GM21619 (cell line): ENCODE results near the gene CCDC88C.
"Not testable (repeated sequence)": the region's sequence is repeated elsewhere in the genome, so short reads cannot be mapped to it uniquely, and the experiment has no call there.

Source experiments
- ATAC-seq: cut with Tn5 transposase; IDR thresholded peaks from one replicate; pipeline ENCODE4 v1.9.1; 2021; ENCODE audit not compliant: unreplicated experiment

The CCDC88C gene

DNA sequence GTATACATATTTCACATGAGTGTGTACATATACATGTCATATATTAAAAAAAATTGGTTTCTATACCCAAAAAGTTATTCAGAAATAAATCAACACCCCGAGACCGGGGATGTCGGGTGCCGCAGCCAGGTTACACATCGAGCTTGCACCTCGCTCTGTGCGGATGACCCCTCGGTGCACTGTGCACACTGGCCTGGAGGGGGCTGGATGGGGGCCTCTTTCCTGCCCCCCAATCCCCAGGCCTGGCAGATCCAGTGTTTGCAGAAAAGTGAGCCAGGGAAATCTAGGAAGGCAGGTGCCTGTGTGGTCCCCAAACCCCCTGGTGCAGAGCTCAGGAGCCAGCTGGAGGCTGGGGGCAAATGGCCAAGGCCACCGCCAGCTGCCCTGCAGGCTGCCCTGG lies 146.0 kb downstream of the CCDC88C start:
- ATAC-seq: no peak

DNA sequence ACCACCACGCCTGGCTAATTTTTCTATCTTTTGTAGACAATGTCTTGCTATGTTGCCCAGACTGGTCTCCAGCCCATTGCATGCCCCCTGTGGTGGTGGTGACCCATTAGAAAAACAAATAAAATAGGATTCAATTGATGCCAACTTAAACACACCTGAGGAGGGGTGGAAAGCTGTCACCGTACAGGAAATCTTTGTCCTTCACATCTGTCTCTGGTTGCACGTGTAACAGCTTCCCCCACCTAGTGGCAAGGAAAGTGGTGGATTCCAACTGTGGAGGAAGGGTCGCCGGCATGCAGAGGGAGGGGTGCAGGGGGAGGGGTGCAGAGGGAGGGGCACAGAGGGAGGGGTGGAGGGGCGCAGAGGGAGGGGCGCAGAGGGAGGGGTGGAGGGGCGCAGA lies 147.0 kb downstream of the CCDC88C start:
- ATAC-seq: no peak

DNA sequence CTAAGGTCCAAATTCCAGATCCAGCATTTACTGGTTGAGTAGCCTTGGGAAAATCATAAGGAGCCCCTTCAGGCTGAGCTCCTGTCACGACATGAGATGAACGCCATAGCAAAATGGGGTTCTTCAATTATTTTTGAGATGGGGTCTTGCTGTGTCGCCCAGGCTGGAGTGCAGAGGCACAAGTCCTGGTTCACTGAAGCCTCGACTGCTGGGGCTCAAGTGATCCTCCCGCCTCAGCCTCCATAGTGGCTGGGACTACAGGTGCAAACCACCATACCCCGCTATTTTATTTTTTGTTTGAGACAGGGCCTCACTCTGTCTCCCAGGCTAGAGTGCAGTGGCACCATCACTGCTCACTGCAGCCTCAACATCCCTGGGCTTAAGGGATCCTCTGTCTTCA lies 147.4 kb downstream of the CCDC88C start:
- no peak for ATAC-seq

DNA sequence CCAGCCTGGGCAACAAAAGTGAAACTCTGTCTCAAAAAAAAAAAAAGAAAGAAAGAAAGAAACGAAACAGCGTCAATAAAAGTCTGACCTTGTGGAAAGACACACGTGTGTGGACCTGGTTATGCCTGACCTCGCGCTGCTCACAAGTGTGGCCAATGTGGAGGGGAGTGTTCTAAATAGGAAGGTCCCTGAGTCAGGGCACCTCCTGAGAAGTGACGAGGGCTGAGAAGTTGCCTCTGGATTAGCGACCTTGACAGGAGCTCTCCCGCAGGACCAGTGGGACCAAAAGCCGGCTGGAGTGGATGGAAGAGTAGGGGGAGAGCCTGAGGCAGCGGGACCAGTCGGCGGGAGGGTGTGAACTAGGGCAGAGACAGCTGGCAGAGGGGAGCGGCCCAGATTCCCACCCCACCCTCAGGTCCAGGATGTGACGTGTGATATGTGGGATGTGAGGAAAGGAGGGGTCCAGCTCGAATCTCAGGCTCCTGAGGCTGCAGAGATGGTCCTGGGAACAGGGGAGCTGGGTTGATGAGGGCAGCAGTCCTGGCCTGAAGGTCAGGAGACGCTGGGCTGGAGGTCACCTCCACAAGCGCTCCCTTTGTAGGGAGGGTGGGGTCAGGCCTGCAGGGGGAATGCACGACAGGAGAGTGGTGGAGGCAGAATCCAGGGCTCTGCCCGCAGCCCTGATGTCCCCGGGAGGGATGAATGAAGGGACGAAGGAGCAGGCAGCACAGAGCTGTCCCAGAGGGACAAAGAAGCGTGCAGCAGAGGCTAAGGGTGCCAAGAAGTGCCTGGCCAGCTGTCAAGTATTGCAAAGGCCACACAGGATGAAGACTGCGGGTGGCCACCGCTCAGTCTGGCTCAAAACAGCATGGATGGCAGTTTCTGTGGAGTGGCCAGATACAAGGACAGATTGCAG lies 148.3 kb downstream of the CCDC88C start:
- no peak for ATAC-seq

DNA sequence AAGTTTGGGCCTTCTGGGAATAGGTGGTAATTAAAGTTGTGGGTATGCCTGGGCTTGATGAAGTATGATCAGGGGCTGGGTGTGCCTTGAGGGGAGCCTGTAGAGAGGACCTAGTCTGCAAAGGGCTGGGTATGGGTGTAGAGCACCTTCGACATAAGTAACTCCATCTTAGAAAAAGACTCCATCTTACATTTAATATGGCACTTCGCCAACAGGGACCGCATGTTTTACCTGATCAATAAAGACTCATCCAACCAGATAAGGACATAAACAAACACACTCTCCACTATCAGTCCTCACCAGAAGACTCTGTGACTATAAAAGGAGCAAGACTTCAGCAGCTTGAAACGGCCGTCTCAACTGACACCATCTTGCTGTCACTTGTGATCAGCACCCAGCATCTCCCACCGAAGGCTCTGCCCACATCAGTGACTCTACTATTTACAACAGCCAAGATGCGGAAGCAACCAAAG lies 149.6 kb downstream of the CCDC88C start:
- ATAC-seq: no peak

DNA sequence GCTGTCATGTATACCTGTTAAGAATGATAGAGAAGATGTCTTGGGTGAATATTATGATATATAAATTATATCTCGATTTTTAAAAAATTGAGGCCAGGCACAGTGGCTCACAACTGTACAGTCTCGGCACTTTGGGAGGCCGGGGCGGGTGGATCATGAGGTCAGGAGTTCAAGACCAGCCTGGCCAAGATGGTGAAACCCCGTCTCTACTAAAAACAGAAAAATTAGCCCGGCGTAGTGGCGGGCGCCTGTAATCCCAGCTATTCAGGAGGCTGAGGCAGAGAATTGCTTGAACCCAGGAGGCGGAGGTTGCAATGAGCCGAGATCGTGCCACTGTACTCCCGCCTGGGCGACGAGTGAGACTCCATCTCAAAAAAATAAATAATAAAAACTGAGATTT lies 151.3 kb downstream of the CCDC88C start:
- ATAC-seq: not testable (repeated sequence)

DNA sequence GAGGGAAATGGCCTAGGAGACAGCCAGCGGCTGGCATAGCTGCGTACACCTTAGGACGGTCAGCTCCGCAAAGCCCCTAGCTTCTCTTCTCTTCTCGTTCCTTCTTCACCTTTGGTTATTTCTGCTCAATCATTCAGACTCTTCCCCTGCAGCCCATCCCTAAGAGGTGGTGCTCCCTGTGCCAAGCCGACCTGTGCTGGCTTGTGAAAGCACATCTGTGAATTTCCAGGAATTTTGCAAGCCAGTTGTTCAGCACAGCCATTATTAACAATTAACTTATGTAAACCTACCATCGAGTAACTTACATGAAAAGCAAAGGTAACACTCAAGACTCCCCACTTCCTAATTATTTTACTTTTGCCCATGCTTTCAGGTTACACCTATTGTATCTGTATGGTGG lies 152.2 kb downstream of the CCDC88C start:
- ATAC-seq: no peak

DNA sequence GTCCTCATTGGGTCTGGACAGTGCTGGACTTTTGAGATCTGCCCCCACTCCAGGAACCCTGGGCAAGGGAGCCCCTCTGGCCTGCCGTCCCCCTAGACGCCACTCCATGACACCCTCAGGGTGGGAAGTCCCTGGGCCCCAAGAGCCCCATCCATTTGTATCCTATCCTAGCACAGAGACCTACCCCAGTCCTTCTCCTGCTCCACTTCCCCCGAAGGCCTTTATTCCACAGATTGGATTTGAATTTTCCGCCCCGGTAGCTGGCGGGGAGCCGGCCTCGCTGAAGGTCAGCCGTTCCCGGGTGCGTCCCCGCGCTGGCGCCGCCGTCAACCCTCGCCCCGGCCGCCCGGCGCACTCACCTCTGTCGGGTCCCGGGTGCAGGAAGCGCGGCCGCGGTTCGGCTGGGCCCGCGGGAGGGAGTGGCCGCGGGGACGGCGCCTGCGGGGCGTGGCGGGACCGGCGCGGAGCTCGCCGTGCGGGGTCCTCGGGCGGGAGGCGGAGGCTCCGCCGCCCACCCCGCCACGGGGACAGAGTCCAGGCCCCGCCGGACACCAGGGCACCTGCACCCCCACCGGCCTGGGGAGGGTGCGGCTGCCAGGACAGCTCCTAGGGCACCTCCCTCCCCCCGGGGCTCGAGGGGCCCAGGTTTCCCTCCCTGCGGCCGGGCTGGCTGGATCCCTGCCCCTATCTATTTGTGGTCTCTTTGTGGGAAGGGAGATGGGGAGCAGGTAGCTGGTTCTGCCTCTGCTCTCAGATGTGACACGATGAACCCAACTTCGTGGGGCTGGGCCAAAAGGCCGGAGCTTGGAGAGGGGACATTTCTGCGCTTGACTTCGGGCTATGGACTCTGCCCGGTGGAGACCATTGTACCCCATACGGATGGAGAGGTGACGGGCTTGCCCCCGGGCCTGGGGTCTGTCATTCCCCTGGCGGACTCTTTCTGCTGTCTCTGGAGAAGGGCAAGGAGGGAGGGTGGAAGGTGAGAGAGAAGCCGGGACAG lies 153.2 kb downstream of the CCDC88C start:
- ATAC-seq: no peak

DNA sequence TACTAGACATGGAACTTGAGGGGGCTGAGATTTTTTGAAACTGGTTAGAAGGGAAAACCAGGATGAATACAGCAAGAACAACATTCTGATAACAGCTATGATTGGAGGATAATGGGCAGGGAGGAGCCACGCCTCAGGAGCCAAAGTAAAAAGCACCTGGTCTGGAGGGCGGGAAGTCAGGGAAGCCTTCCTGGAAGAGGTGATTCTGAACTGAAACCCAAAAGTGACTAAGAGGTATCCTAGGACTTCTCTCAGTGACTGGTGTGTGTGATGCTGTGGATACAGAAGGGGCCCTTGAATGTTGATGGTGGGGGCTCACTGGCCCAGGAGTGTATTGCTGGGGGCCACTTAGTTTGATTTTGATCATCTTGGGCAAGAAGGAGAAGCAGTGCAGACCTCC lies 154.3 kb downstream of the CCDC88C start:
- ATAC-seq: no peak

DNA sequence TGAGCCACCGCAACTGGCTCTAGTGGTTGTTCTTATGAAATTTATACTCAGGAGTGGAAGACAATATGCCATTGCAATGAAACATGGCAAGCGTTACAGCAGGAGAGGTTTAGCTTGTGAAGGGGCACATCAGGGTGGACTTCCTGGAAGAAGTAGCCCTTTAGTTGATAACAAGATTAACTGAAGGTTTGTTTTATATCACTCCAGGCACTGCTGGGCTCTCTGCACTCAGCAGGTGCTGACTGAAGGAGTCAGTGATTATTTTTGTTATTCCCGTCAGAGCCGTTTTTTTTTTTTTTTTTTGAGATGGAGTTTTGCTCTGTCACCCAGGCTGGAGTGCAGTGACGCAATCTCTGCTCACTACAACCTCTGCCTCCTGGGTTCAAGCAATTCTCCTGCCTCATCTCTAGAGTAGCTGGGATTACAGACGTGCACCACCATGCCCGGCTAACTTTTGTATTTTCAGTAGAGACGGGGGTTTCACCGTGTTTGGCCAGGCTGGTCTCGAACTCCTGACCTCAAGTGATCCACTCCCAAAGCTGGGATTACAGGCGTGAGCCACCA lies 155.6 kb downstream of the CCDC88C start:
- no peak for ATAC-seq

DNA sequence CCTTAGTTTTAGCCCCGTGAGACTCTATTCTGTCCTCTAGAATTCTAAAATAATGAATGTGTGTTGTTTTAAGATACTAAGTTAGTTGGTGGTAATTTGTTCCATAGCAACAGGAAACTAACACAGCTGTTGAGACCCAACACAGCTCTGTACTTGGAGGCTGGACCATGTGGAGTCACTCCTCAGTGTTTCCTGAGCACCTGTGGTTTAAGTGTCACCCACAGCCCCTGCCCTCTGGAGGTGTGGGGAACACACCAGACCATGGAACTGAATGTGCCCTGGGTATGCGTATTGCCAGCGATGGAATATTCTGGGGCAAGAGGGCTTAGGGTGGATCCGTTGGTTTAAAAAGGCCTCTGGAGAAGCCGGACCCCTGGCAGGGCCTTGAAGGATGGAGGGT lies 156.5 kb downstream of the CCDC88C start:
- ATAC-seq: no peak

DNA sequence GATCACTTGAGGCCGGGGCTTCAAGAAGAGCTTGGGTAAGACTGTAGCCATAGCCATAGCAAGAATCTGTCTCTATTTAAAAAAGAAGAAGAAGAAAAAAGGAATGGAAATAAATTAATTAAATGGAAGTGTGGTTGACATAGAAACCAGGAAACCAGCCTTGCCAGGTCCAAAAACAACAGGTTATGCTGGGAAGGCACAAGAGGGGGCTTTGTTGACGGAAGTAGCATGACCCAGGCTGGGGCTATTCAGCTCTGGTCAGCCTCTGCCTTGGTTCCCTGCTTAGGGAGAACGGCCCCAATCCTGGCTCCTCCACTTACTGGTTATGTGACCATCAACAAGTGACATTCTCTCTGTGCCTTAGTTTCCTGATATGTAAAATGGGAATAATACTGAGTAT lies 158.7 kb downstream of the CCDC88C start:
- ATAC-seq: no peak

DNA sequence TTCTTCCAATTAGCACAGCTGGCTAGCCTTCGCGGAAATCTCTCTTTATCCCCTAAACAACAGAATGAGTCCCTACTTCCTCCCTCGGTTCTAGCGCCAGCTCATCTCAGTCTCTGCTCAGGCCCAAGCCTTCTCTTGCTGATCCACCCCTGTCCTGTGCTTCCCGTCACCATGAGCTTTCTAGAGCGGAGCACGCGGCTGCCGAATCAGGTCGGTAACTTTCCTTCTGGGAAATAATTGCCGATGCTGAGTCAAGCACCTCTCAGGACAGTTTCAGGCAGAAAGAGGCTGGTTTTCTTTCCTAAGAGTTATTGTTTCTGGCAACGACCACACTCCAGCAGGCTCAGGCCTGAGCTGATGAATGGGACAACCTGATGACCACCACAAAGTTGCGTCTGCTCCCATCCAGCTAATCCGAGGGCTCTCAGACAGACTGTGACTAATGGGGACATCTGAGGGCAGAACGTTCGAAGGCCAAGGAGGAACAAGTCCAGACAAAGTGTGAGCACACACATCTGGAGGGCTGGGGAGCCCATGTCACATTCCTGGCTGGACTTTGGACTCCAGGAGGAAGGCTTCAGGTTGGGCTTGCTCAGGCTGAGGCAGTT lies 159.5 kb downstream of the CCDC88C start:
- ATAC-seq: no peak

DNA sequence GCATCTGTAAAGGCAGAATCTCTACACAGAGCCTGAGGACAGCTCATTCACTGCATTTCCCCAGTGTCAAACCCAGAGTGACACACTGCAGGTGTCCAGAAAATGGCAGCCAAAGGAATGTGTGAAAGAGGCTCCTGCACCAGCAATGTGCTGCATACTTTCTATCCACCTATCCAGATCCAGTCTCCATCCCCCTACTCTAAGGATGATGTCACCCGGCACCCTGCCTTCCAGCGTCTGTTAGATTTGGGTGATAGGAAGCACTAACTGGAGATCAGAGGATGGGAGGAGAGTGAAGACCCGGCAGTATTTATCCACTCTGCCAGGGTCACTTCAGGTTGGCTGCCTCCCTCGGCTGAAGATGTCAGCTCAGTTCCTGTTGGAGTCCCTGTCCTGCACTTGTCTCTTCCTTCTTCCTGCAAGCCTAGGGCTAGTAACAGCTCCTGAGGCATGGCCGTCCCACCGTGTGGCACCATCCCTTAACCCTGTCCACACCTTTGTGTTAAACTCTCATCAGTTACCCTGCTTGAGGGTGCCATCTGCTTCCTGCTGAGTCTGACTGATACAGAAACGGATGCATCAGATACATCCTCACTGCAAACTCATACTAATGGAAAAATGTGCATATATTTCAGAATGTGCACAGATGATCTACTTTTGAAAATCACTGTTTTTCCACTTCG lies 160.2 kb downstream of the CCDC88C start:
- ATAC-seq: no peak

DNA sequence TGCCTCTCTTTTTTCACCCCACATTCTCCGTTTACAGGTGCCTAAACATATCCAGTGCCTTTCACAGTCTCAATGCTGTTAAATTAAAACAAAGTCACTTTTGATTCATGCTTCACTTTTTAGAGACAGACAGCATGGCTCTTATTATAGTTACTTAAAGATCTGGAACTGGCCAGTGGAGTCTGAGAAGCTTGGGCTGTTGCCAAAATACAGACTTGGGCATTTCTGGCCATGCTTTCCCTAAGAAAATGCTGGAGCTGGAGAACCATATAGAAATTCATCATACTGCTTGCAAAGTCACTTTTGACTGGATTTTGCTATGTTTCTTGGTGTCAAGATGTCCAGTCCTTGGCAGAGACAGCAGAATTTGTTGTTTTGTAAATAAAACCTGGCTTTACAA lies 161.0 kb downstream of the CCDC88C start:
- ATAC-seq: no peak

DNA sequence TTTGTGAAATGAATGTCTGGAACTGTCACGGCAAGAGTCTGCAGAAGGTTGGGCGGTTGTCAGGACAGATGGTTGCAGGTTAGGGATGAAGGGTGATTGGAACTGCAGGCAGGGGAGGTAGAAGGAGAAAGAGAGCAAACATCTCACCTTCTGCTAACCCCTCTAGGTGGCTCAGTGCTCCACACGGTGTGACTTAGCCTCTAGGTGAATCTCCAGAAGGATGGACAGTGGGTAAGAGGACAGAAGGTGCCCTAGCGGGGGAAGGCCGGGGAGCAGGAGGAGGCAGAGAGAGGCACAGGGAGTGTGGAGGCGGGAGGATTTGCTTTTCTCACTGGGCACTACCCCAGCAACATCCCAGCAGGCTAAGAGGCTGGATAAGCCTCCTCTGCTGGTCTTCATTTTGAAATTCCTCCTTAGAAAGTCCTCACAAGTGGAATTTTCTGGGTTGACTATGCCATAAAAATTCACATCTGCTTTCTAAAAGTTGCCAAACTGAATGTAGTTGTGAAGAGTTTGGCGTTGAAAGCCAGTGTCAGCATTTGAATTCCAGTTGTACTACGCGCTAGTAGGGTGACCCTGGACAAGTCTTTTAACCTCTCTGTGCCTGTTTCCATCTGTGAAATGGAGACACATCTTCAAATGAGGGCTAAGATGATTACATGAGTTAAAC lies 162.5 kb downstream of the CCDC88C start:
- no peak for ATAC-seq

DNA sequence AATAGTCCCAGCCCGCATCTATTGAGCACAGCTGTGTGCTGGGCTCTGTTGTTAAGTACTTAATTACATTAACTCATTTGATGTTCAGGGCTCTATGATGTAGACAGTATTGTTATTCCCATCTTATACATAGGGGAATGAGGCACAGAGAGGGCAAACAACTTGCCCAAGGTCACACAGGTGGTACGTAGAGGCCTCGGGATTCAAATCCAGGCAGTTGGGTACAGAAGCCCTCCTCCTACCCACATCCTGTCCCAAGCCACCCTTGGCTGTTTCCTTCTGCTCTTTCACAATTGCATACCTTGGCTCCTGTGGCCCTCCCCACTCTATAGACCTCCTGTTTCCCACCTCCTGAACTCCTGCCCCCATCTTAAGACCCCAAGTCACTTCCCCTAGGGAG lies 163.2 kb downstream of the CCDC88C start:
- no peak for ATAC-seq

DNA sequence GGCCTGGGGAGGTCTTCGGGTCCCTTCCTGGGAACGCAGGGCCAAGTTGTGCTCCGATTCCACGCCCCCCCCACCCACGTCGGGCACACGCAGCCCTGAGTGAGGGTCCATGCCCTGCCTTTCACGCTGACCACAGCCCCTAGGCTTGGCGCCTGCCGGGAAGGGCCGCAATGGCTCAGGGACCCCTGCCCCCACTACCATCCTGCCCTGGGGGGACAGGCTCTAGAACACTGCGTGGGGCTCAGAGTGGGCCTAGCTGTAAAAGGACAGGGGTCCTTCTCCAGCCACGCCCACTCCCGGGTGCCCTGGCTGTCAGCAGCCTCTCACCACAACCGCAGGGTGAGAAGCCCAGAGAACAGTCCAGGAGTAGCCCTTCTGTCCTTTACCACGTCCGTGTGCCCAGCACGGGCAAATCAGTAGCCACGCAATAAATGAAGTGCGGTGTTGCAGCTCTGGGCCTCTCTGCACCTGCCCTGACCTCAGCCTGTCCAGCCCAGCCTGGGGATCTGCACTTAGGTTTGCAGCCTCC lies 163.8 kb downstream of the CCDC88C start:
- ATAC-seq: no peak
